ENCODE measurements around the gene METRNL. TPM values are rescaled to one million over a fixed set of nuclear protein-coding genes. Genes with fewer than 3 reads are reported as not detected.

Gene METRNL
- total and polyA plus RNA-seq, 2 experiments from 2014 or later = 30.0 to 44.1 TPM

- no peak overlapping the region for H3K4me3 ChIP-seq
- H3K27ac ChIP-seq = no peak overlapping the region
- peaks cover 8% of the 10 kb centered on the region for H3K4me1 ChIP-seq (ENCODE audit: low read depth)
- no peaks in the 10 kb centered on the region for H3K9me3 ChIP-seq (ENCODE audit: low read depth)
- H3K36me3 ChIP-seq = no peaks in the 10 kb centered on the region
- no peaks in the 10 kb centered on the region for H3K27me3 ChIP-seq
- TF ChIP-seq, protein P1, sequence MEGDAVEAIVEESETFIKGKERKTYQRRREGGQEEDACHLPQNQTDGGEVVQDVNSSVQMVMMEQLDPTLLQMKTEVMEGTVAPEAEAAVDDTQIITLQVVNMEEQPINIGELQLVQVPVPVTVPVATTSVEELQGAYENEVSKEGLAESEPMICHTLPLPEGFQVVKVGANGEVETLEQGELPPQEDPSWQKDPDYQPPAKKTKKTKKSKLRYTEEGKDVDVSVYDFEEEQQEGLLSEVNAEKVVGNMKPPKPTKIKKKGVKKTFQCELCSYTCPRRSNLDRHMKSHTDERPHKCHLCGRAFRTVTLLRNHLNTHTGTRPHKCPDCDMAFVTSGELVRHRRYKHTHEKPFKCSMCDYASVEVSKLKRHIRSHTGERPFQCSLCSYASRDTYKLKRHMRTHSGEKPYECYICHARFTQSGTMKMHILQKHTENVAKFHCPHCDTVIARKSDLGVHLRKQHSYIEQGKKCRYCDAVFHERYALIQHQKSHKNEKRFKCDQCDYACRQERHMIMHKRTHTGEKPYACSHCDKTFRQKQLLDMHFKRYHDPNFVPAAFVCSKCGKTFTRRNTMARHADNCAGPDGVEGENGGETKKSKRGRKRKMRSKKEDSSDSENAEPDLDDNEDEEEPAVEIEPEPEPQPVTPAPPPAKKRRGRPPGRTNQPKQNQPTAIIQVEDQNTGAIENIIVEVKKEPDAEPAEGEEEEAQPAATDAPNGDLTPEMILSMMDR (IDR thresholded peaks at IDR 0.05; ENCODE audit: low read depth, low read length) = no peak
- DNase-seq (ENCODE audit: low read depth in 1 of 2, low spot score in 1 of 2) = no peak
Measured at GRCh38 chr17:83057793-83058265, 21.6 kb upstream of the METRNL start.

DNA sequence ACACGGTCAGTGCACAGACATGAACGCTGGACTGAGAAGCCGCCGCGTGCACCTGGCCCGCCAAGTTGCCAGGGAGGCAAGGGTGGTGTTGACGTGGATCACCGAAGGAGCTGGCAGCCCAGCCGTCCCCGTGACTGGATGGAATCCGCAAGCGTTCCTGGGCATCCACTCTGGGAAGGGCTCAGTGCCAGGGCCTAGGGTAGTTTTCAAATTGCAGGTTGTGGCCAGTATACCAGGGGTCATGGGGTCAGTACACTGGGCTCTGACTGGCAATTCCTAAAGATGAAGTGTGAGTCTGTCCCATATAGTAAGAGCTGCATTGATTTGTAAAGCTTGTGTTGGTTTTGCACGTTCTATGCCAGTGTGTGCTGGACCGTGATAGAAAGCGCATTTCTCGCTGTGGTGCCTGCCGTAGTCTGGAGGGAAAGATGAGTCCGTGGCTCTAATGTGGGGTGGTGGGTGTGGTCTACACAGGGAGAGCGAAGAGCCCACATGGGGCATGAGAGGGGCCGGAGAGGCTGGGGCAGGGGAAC lies 21.1 kb upstream of the METRNL start:
- TF ChIP-seq, protein P1 (IDR thresholded peaks at IDR 0.05; ENCODE audit: low read depth, low read length) = no peak
- Histone ChIP-seq H3K9me3 (ENCODE audit: low read depth) (no peaks in the 10 kb centered on the region), H3K27ac (no peak overlapping the region), H3K36me3 (no peaks in the 10 kb centered on the region), H3K4me3 (no peak overlapping the region), H3K27me3 (no peaks in the 10 kb centered on the region), H3K4me1 (ENCODE audit: low read depth) (peaks cover 5% of the 10 kb centered on the region)
- DNase-seq (ENCODE audit: low read depth in 1 of 2, low spot score in 1 of 2) = no peak

DNA sequence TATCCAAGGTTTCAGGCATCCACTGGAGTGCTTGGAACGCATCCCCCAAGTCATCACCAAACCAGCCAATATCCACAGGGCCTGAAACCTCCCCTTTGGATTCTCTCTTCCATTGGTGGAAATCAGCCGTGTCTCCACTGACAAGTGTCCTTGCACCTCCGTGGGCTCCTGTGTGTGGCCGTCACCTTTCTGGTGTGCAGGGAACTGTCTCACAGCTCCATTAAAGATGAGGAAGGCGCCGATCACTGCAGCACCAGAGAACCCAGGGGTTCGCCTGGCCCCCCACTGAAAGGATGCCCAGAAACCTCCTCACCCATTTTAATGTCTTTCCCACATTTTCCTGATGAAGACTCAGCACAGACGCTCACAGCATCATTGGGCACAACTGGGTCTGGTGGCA lies 17.8 kb upstream of the METRNL start:
- Histone ChIP-seq H3K4me1 (ENCODE audit: low read depth) (no peaks in the 10 kb centered on the region), H3K9me3 (ENCODE audit: low read depth) (no peaks in the 10 kb centered on the region), H3K27ac (no peak overlapping the region), H3K27me3 (no peaks in the 10 kb centered on the region), H3K36me3 (no peaks in the 10 kb centered on the region), H3K4me3 (no peak overlapping the region)
- no peak for DNase-seq (ENCODE audit: low read depth in 1 of 2, low spot score in 1 of 2)
- TF ChIP-seq, protein P1 (IDR thresholded peaks at IDR 0.05; ENCODE audit: low read depth, low read length) = no peak

GRCh38 chr17:83062011-83062817 lies 17.2 kb upstream of the METRNL start:
- H3K27ac ChIP-seq = no peak overlapping the region
- H3K36me3 ChIP-seq = no peaks in the 10 kb centered on the region
- TF ChIP-seq, protein P1 (IDR thresholded peaks at IDR 0.05; ENCODE audit: low read depth, low read length) = no peak
- no peaks in the 10 kb centered on the region for H3K27me3 ChIP-seq
- no peak for DNase-seq (ENCODE audit: low read depth in 1 of 2, low spot score in 1 of 2)
- H3K4me3 ChIP-seq = no peak overlapping the region
- no peaks in the 10 kb centered on the region for H3K9me3 ChIP-seq (ENCODE audit: low read depth)
- no peaks in the 10 kb centered on the region for H3K4me1 ChIP-seq (ENCODE audit: low read depth)

GRCh38 chr17:83062818-83063671 lies 16.4 kb upstream of the METRNL start:
- TF ChIP-seq, protein P1 (IDR thresholded peaks at IDR 0.05; ENCODE audit: low read depth, low read length) = no peak
- no peak overlapping the region for H3K4me3 ChIP-seq
- H3K36me3 ChIP-seq = no peaks in the 10 kb centered on the region
- no peaks in the 10 kb centered on the region for H3K4me1 ChIP-seq (ENCODE audit: low read depth)
- no peak overlapping the region for H3K27ac ChIP-seq
- no peaks in the 10 kb centered on the region for H3K27me3 ChIP-seq
- DNase-seq (ENCODE audit: low read depth in 1 of 2, low spot score in 1 of 2) = no peak
- H3K9me3 ChIP-seq (ENCODE audit: low read depth) = no peaks in the 10 kb centered on the region

All from cardiac muscle cell (in vitro differentiated cells and primary cell).